Neural cell (in vitro differentiated cells): ENCODE results near the gene VRK1. TPM values are rescaled to one million over a fixed set of nuclear protein-coding genes. Genes with fewer than 3 reads are reported as not detected.

ENCODE experiments used
- H2AFZ ChIP-seq: fragments of 200-600, 300-800 bp; sonication (generic), shearing (Covaris generic); 2 replicates; pipeline ENCODE4 v1.6.0; 2014; ENCODE audit warnings: low read depth, mild to moderate bottlenecking, antibody characterized with exemption, low read length, moderate library complexity
- H3F3A ChIP-seq: fragments of 200-600 bp; shearing (Covaris generic); 2 replicates; pipeline ENCODE4 v1.6.1; 2016; ENCODE audit warnings: mild to moderate bottlenecking, moderate library complexity, mixed read lengths, antibody characterized with exemption, low read length; ENCODE audit not compliant: insufficient read depth, poor library complexity, severe bottlenecking
- H3K27ac ChIP-seq: fragments of 200-600, 300-800 bp; sonication (generic), shearing (Covaris generic); 2 replicates; pipeline ENCODE4 v1.5.1; 2014; ENCODE audit warnings: mild to moderate bottlenecking, low read length, moderate library complexity
- H3K27me3 ChIP-seq: fragments of 300-800, 200-600 bp; sonication (generic), shearing (Covaris generic); 2 replicates; pipeline ENCODE4 v1.6.0; 2014; ENCODE audit warnings: mild to moderate bottlenecking, low read depth, low read length, moderate library complexity; ENCODE audit not compliant: insufficient read depth
- H3K36me3 ChIP-seq: fragments of 300-800, 200-600 bp; sonication (generic), shearing (Covaris generic); 2 replicates; pipeline ENCODE4 v1.5.1; 2014; ENCODE audit warnings: mild to moderate bottlenecking, antibody characterized with exemption, low read length, moderate library complexity; ENCODE audit not compliant: insufficient read depth
- H3K4me2 ChIP-seq: fragments of 300-800, 200-600 bp; sonication (generic), shearing (Covaris generic); 2 replicates; pipeline ENCODE4 v1.6.0; 2014; ENCODE audit warnings: mild to moderate bottlenecking, low read length
- H3K4me3 ChIP-seq: fragments of 300-800, 200-600 bp; sonication (generic), shearing (Covaris generic); 2 replicates; pipeline ENCODE4 v1.5.1; 2014; ENCODE audit warnings: mild to moderate bottlenecking, low read length, moderate library complexity
- H3K79me2 ChIP-seq: fragments of 200-600 bp; shearing (Covaris generic); replicated peaks from 2 replicates; pipeline ENCODE4 v1.6.0; 2014; ENCODE audit warnings: mild to moderate bottlenecking, low read length, moderate library complexity; ENCODE audit not compliant: insufficient read depth
- H3K9ac ChIP-seq: fragments of 300-800, 200-600 bp; sonication (generic), shearing (Covaris generic); 2 replicates; pipeline ENCODE4 v1.6.1; 2016; ENCODE audit warnings: mild to moderate bottlenecking, low read length, mixed read lengths
- H3K9me2 ChIP-seq: fragments of 200-600 bp; shearing (Covaris generic); 2 replicates; pipeline ENCODE4 v1.6.1; 2016; ENCODE audit warnings: mild to moderate bottlenecking, low read length, mixed read lengths; ENCODE audit not compliant: insufficient read depth
- H3K9me3 ChIP-seq: fragments of 200-600, 300-800 bp; sonication (generic), shearing (Covaris generic); 2 replicates; pipeline ENCODE4 v1.6.1; 2016; ENCODE audit warnings: mild to moderate bottlenecking, mixed run types, low read length, moderate library complexity, mixed read lengths
- H4K20me1 ChIP-seq: fragments of 200-600 bp; shearing (Covaris generic); 2 replicates; pipeline ENCODE4 v1.6.1; 2016; ENCODE audit warnings: mild to moderate bottlenecking, mixed run types; ENCODE audit not compliant: insufficient read depth
- EP300 ChIP-seq: fragments of 450-650 bp; conservative IDR thresholded peaks from 2 replicates; pipeline ENCODE4 v1.6.1; 2014; ENCODE audit warnings: antibody characterized with exemption, mild to moderate bottlenecking, moderate library complexity; ENCODE audit not compliant: poor library complexity, severe bottlenecking
- EZH2 ChIP-seq: fragments of 200-600, 300-800 bp; shearing (Covaris generic), sonication (generic); IDR thresholded peaks from 2 replicates; pipeline ENCODE4 v1.6.1; 2014; ENCODE audit warnings: antibody characterized with exemption, low read length, borderline replicate concordance, mild to moderate bottlenecking; ENCODE audit not compliant: insufficient read depth, poor library complexity, severe bottlenecking
- MXI1 ChIP-seq: fragments of 450-650 bp; conservative IDR thresholded peaks from 2 replicates; pipeline ENCODE4 v1.6.1; 2014; ENCODE audit warnings: antibody characterized with exemption, mild to moderate bottlenecking; ENCODE audit not compliant: poor library complexity, severe bottlenecking
- POLR2AphosphoS5 ChIP-seq: IDR thresholded peaks from 2 replicates; pipeline ENCODE4 v1.6.1; 2012
- RAD21 ChIP-seq: fragments of 450-650 bp; conservative IDR thresholded peaks from 2 replicates; pipeline ENCODE4 v1.6.1; 2014; ENCODE audit warnings: antibody characterized with exemption, mild to moderate bottlenecking, moderate library complexity
- SMC3 ChIP-seq: fragments of 450-650 bp; conservative IDR thresholded peaks from 2 replicates; pipeline ENCODE4 v1.6.1; 2014; ENCODE audit warnings: antibody characterized with exemption, mild to moderate bottlenecking, moderate library complexity; ENCODE audit not compliant: poor library complexity
- TAF1 ChIP-seq: IDR thresholded peaks from 2 replicates; pipeline ENCODE4 v1.6.1; 2012; ENCODE audit warnings: low read depth
- polyA plus RNA-seq: library from polyadenylated mRNA; depleted of rRNA; stranded (reverse); fragments of >200 nt; gene quantifications from 2 replicates; pipeline ENCODE4 v1.2.3, GENCODE V29; 2014
- TF ChIP-seq, protein P1 (sequence below): fragments of 450-650 bp; IDR thresholded peaks from 2 replicates; pipeline ENCODE4 v1.5.1; 2014; ENCODE audit warnings: antibody characterized with exemption, mild to moderate bottlenecking, moderate library complexity; ENCODE audit not compliant: poor library complexity, severe bottlenecking
- TF ChIP-seq, protein P2 (sequence below): IDR thresholded peaks from 2 replicates; pipeline ENCODE4 v1.6.1; 2012; ENCODE audit warnings: borderline replicate concordance

The VRK1 gene
- polyA plus RNA-seq, 1 donor from 2014 or later = 86.0 TPM

DNA sequence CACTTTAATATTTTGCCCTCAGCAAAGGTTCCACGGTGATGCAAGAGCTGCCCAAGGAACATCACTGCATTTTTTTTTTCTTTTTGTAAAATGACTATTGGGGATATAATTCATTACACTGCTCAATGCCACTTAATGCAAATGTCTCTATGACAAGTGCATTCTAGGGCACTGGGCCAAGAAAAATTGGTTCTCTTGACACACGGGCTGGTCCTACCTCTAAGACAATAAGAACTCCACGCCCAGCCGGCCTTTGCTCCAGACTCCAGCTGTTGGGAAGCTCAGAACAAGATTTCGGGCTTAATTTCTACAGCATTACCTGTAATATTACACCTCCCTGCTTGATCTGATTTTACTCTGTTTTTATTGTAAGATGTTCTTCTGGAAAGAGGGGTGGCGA is 48.8 kb upstream of the VRK1 start:
- no peaks in the 10 kb centered on the region for H3K79me2 ChIP-seq

DNA sequence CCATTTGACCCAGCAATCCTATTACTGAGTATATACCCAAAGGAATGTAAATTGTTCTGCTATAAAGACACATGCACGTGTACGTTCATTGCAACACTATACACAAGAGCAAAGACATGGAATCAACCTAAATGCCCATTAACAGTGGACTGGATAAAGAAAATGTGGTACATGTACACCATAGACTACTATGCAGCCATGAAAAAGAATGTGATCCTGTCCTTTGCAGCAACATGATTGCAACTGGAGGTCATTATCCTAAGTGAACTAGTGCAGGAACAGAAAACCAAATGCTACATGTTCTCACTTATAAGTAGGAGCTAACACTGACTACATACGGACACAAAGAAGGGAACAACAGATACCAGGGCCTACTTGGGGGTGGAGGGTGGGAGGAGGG is 45.7 kb upstream of the VRK1 start:
- H3K79me2 ChIP-seq = no peaks in the 10 kb centered on the region
- no peaks in the 10 kb centered on the region for H4K20me1 ChIP-seq
- no peaks in the 10 kb centered on the region for H3K9me2 ChIP-seq
- H3K36me3 ChIP-seq = no peaks in the 10 kb centered on the region
- H3K27ac ChIP-seq = no peak overlapping the region
- no peak overlapping the region for H3K9ac ChIP-seq
- no peak for TF ChIP-seq TAF1
- no peak for TF ChIP-seq MXI1
- TF ChIP-seq, protein P1, sequence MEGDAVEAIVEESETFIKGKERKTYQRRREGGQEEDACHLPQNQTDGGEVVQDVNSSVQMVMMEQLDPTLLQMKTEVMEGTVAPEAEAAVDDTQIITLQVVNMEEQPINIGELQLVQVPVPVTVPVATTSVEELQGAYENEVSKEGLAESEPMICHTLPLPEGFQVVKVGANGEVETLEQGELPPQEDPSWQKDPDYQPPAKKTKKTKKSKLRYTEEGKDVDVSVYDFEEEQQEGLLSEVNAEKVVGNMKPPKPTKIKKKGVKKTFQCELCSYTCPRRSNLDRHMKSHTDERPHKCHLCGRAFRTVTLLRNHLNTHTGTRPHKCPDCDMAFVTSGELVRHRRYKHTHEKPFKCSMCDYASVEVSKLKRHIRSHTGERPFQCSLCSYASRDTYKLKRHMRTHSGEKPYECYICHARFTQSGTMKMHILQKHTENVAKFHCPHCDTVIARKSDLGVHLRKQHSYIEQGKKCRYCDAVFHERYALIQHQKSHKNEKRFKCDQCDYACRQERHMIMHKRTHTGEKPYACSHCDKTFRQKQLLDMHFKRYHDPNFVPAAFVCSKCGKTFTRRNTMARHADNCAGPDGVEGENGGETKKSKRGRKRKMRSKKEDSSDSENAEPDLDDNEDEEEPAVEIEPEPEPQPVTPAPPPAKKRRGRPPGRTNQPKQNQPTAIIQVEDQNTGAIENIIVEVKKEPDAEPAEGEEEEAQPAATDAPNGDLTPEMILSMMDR = no peak
- TF ChIP-seq EP300 = no peak
- TF ChIP-seq EZH2 = no peak
- TF ChIP-seq RAD21 = no peak
- TF ChIP-seq SMC3 = no peak
- TF ChIP-seq, protein P2, sequence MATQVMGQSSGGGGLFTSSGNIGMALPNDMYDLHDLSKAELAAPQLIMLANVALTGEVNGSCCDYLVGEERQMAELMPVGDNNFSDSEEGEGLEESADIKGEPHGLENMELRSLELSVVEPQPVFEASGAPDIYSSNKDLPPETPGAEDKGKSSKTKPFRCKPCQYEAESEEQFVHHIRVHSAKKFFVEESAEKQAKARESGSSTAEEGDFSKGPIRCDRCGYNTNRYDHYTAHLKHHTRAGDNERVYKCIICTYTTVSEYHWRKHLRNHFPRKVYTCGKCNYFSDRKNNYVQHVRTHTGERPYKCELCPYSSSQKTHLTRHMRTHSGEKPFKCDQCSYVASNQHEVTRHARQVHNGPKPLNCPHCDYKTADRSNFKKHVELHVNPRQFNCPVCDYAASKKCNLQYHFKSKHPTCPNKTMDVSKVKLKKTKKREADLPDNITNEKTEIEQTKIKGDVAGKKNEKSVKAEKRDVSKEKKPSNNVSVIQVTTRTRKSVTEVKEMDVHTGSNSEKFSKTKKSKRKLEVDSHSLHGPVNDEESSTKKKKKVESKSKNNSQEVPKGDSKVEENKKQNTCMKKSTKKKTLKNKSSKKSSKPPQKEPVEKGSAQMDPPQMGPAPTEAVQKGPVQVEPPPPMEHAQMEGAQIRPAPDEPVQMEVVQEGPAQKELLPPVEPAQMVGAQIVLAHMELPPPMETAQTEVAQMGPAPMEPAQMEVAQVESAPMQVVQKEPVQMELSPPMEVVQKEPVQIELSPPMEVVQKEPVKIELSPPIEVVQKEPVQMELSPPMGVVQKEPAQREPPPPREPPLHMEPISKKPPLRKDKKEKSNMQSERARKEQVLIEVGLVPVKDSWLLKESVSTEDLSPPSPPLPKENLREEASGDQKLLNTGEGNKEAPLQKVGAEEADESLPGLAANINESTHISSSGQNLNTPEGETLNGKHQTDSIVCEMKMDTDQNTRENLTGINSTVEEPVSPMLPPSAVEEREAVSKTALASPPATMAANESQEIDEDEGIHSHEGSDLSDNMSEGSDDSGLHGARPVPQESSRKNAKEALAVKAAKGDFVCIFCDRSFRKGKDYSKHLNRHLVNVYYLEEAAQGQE = no peak
- TF ChIP-seq POLR2AphosphoS5 = no peak
- no peaks in the 10 kb centered on the region for H3F3A ChIP-seq
- no peaks in the 10 kb centered on the region for H3K27me3 ChIP-seq
- no peak overlapping the region for H3K4me2 ChIP-seq
- H3K4me3 ChIP-seq = no peak overlapping the region
- no peaks in the 10 kb centered on the region for H3K9me3 ChIP-seq
- H2AFZ ChIP-seq = no peak overlapping the region

More for the DNA sequence above, 48.8 kb upstream of the VRK1 start:
- Histone ChIP-seq H2AFZ (no peak overlapping the region), H3K27ac (no peak overlapping the region), H4K20me1 (no peaks in the 10 kb centered on the region), H3K36me3 (no peaks in the 10 kb centered on the region), H3K4me2 (no peak overlapping the region), H3K9me2 (no peaks in the 10 kb centered on the region), H3K27me3 (no peaks in the 10 kb centered on the region), H3K9me3 (no peaks in the 10 kb centered on the region), H3K4me3 (no peak overlapping the region), H3K9ac (no peak overlapping the region), H3F3A (no peaks in the 10 kb centered on the region)
- no peak for TF ChIP-seq SMC3
- no peak for TF ChIP-seq EZH2
- no peak for TF ChIP-seq RAD21
- TF ChIP-seq TAF1 = no peak
- TF ChIP-seq MXI1 = no peak
- TF ChIP-seq, protein P2 = no peak
- TF ChIP-seq EP300 = no peak
- TF ChIP-seq, protein P1 = no peak
- TF ChIP-seq POLR2AphosphoS5 = no peak
